H1 (cell line): ENCODE measurements around the gene HOXD10. TPM values are rescaled to one million over a fixed set of nuclear protein-coding genes. Genes with fewer than 3 reads are reported as not detected.

Experiments used
- polyA plus RNA-seq, 7 experiments: library from polyadenylated mRNA; depleted of rRNA in 3 of 7; stranded (reverse) in 5 of 7; unstranded in 2 of 7; fragments of >200 nt in 5 of 7; fragments of 200-250 nt in 2 of 7; gene quantifications; 1 replicate in 5 of 7; 2 replicates in 1 of 7; 4 replicates in 1 of 7; pipeline versions ENCODE4 v1.2.1 to v1.2.3, GENCODE V29; 2011 to 2013; ENCODE audit warnings: missing spikeins in 2 of 7, mixed read lengths in 2 of 7
- total RNA-seq: library from RNA; stranded (reverse); fragmentation: NEBNext Ultra II Directional; extraction: Animal tissue kit (Norgen Biotek cat#: 25700); gene quantifications from 2 replicates; pipeline ENCODE4 v1.2.1, GENCODE V29; 2021
- TF ChIP-seq, protein P1 (sequence below): fragments of 300-600 bp; sonication (generic); IDR thresholded peaks from 2 replicates; pipeline ENCODE4 v1.7.1; 2012; ENCODE audit warnings: low read length, moderate library complexity, mild to moderate bottlenecking, inconsistent platforms; ENCODE audit not compliant: insufficient replicate concordance

The HOXD10 gene
- total and polyA plus RNA-seq, 2 of the 8 experiments (the other 6 are each of a cell fraction or from before 2014, with no cell fraction given), result not detected

DNA sequence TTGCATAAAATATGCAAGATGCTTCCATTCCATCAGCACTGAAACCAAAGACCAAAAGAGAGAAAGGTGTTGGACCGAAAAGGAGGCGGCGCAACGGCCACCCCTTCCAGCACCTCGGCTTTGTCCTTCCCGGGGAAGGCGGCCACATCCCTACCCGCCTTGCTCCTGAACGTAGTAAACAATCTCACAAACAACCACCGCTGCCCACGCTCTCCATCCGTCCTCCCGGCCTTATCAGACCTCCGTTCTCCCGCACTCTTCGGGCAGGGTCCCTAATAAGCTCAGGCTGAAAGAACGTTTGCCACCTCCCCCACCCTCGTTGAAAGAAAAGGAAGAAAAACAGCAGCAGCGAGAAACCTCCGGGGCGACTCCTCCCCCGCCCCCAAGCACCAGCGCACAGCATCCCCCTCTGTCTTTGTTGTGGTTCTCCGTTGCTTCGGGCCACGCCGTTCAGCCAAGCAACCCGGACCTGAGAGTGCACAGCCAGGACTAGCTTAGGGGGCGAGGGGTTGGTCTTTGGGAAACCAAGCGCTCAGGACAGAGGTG is 37.2 kb upstream of the HOXD10 start (continued):
- TF ChIP-seq, protein P1, sequence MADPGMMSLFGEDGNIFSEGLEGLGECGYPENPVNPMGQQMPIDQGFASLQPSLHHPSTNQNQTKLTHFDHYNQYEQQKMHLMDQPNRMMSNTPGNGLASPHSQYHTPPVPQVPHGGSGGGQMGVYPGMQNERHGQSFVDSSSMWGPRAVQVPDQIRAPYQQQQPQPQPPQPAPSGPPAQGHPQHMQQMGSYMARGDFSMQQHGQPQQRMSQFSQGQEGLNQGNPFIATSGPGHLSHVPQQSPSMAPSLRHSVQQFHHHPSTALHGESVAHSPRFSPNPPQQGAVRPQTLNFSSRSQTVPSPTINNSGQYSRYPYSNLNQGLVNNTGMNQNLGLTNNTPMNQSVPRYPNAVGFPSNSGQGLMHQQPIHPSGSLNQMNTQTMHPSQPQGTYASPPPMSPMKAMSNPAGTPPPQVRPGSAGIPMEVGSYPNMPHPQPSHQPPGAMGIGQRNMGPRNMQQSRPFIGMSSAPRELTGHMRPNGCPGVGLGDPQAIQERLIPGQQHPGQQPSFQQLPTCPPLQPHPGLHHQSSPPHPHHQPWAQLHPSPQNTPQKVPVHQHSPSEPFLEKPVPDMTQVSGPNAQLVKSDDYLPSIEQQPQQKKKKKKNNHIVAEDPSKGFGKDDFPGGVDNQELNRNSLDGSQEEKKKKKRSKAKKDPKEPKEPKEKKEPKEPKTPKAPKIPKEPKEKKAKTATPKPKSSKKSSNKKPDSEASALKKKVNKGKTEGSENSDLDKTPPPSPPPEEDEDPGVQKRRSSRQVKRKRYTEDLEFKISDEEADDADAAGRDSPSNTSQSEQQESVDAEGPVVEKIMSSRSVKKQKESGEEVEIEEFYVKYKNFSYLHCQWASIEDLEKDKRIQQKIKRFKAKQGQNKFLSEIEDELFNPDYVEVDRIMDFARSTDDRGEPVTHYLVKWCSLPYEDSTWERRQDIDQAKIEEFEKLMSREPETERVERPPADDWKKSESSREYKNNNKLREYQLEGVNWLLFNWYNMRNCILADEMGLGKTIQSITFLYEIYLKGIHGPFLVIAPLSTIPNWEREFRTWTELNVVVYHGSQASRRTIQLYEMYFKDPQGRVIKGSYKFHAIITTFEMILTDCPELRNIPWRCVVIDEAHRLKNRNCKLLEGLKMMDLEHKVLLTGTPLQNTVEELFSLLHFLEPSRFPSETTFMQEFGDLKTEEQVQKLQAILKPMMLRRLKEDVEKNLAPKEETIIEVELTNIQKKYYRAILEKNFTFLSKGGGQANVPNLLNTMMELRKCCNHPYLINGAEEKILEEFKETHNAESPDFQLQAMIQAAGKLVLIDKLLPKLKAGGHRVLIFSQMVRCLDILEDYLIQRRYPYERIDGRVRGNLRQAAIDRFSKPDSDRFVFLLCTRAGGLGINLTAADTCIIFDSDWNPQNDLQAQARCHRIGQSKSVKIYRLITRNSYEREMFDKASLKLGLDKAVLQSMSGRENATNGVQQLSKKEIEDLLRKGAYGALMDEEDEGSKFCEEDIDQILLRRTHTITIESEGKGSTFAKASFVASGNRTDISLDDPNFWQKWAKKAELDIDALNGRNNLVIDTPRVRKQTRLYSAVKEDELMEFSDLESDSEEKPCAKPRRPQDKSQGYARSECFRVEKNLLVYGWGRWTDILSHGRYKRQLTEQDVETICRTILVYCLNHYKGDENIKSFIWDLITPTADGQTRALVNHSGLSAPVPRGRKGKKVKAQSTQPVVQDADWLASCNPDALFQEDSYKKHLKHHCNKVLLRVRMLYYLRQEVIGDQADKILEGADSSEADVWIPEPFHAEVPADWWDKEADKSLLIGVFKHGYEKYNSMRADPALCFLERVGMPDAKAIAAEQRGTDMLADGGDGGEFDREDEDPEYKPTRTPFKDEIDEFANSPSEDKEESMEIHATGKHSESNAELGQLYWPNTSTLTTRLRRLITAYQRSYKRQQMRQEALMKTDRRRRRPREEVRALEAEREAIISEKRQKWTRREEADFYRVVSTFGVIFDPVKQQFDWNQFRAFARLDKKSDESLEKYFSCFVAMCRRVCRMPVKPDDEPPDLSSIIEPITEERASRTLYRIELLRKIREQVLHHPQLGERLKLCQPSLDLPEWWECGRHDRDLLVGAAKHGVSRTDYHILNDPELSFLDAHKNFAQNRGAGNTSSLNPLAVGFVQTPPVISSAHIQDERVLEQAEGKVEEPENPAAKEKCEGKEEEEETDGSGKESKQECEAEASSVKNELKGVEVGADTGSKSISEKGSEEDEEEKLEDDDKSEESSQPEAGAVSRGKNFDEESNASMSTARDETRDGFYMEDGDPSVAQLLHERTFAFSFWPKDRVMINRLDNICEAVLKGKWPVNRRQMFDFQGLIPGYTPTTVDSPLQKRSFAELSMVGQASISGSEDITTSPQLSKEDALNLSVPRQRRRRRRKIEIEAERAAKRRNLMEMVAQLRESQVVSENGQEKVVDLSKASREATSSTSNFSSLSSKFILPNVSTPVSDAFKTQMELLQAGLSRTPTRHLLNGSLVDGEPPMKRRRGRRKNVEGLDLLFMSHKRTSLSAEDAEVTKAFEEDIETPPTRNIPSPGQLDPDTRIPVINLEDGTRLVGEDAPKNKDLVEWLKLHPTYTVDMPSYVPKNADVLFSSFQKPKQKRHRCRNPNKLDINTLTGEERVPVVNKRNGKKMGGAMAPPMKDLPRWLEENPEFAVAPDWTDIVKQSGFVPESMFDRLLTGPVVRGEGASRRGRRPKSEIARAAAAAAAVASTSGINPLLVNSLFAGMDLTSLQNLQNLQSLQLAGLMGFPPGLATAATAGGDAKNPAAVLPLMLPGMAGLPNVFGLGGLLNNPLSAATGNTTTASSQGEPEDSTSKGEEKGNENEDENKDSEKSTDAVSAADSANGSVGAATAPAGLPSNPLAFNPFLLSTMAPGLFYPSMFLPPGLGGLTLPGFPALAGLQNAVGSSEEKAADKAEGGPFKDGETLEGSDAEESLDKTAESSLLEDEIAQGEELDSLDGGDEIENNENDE, result no peak
